Heart left ventricle (tissue), 13 donors: ENCODE measurements around the gene RPS3A.

Experiments used
- POLR2A ChIP-seq, 2 donors: fragments of 450-650 bp; IDR thresholded peaks; one replicate each; pipeline ENCODE4 v1.6.1; 2017; ENCODE audit warnings: antibody characterized with exemption in 2 of 2, mild to moderate bottlenecking in 2 of 2, moderate library complexity in 2 of 2
- TF ChIP-seq, protein P1 (sequence below), 12 donors: fragments of 200-600 bp; sonication (generic) in 4 of 12; IDR thresholded peaks; one replicate each; pipeline versions ENCODE4 v1.5.0 to v1.8.0; 2018 to 2022; ENCODE audit warnings: antibody characterized with exemption in 12 of 12, mild to moderate bottlenecking in 5 of 12
- donor health status: ischemic (EF 13 %, LVEDD 7.1; RV severe dilation, severe dysfunction).
- donor health status: DM: no; HTN: yes; CAD: no.
- donor health status: DM: no; HTN: no; CAD: no.
- donor health status: ischemic (EF 25% LVEDD 6.9; RV normal size, moderate dysfunction).
- donor health status: ischemic (EF 25% LVEDD 5.7; RV mildly dilated, moderate dysfunction).
- donor health status: ischemic (EF 35%, LVEDD 5.7; RV mildly dilated, moderate dysfunction).
- donor health status: nonischemic (EF 11% LVEDD 7.7; RV severe dilation, severe dysfunction).
- donor health status: DM: yes; HTN: yes; CAD: no.
- donor health status: PGD.
- donor health status: ischemic (EF 29% LVEDD 5.4; RV normal size, mild dysfunction).
- donor health status: nonischemic (EF 23%, LVEDD 6.1; RV moderate dilation, normal function).

DNA sequence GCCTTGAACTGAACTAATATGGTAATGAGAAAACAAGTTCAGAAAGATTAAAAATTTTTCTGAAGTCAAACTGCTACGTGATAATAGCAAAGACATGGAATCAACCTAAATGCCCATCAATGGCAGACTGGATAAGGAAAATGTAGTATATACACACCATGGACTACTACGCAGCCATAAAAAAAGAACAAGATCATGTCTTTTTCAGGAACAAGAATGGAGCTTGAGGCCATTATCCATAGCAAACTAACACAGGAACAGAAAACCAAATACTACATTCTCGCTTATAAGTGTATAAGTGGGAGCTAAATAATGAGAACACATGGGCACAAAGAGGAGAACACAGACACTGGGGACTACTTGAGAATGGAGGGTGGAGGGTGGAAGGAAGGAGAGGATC lies 4.3 kb upstream of the RPS3A start:
- TF ChIP-seq, protein P1, sequence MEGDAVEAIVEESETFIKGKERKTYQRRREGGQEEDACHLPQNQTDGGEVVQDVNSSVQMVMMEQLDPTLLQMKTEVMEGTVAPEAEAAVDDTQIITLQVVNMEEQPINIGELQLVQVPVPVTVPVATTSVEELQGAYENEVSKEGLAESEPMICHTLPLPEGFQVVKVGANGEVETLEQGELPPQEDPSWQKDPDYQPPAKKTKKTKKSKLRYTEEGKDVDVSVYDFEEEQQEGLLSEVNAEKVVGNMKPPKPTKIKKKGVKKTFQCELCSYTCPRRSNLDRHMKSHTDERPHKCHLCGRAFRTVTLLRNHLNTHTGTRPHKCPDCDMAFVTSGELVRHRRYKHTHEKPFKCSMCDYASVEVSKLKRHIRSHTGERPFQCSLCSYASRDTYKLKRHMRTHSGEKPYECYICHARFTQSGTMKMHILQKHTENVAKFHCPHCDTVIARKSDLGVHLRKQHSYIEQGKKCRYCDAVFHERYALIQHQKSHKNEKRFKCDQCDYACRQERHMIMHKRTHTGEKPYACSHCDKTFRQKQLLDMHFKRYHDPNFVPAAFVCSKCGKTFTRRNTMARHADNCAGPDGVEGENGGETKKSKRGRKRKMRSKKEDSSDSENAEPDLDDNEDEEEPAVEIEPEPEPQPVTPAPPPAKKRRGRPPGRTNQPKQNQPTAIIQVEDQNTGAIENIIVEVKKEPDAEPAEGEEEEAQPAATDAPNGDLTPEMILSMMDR (IDR thresholded peaks at IDR 0.05): no peak
- TF ChIP-seq POLR2A (IDR thresholded peaks at IDR 0.05): no peak
